Measurements from ENCODE around the gene RBMS1. TPM values are rescaled to one million over a fixed set of nuclear protein-coding genes. Genes with fewer than 3 reads are reported as not detected.

RBMS1 gene
- polyA plus RNA-seq, 1 donor (not counting 4 experiments of a cell fraction or from before 2014, with no cell fraction given): 89.1 TPM

GRCh38 chr2:160225722-160226121, 267.9 kb downstream of the RBMS1 start:
- Histone ChIP-seq H3K27ac (ENCODE audit: control insufficient read depth, insufficient read depth, low read length) (peak overlapping the region; percentile 95), H3K79me2 (ENCODE audit: control insufficient read depth, insufficient read depth, low read length) (no peaks in the 10 kb centered on the region), H3K4me1 (ENCODE audit: control insufficient read depth, extremely low read depth, insufficient read depth, low read length) (peaks cover 98% of the 10 kb centered on the region), H3K9me3 (ENCODE audit: control insufficient read depth, low read depth, low read length) (no peaks in the 10 kb centered on the region), H3K4me2 (ENCODE audit: control insufficient read depth, extremely low read depth, insufficient read depth, low read depth, low read length) (peak overlapping the region; percentile 74), H2AFZ (ENCODE audit: control insufficient read depth, low read length) (no peak overlapping the region), H3K36me3 (ENCODE audit: control insufficient read depth in 2 of 2, extremely low read depth in 1 of 2, insufficient read depth in 2 of 2, low read length in 2 of 2) (no peaks in the 10 kb centered on the region), H3K27me3 (ENCODE audit: control insufficient read depth, extremely low read depth, insufficient read depth, low read length) (no peaks in the 10 kb centered on the region), H3K9me1 (ENCODE audit: control insufficient read depth, extremely low read depth, insufficient read depth, low read length) (no peaks in the 10 kb centered on the region), H3K4me3 (ENCODE audit: control insufficient read depth in 2 of 3, extremely low read depth in 1 of 3, insufficient read depth in 2 of 3, low read depth in 1 of 3, low read length in 3 of 3) (no peak overlapping the region), H4K20me1 (ENCODE audit: control insufficient read depth, extremely low read depth, insufficient read depth, low read length) (no peaks in the 10 kb centered on the region), H3K9ac (ENCODE audit: control insufficient read depth, extremely low read depth, insufficient read depth, low read length) (peak overlapping the region; percentile 74)
- DNase-seq (ENCODE audit: low read depth, low spot score) (no peak), FAIRE-seq (peak; percentile 80)
- TF ChIP-seq EZH2 (IDR thresholded peaks at IDR 0.05; ENCODE audit: low read length): no peak
- TF ChIP-seq, protein P1, sequence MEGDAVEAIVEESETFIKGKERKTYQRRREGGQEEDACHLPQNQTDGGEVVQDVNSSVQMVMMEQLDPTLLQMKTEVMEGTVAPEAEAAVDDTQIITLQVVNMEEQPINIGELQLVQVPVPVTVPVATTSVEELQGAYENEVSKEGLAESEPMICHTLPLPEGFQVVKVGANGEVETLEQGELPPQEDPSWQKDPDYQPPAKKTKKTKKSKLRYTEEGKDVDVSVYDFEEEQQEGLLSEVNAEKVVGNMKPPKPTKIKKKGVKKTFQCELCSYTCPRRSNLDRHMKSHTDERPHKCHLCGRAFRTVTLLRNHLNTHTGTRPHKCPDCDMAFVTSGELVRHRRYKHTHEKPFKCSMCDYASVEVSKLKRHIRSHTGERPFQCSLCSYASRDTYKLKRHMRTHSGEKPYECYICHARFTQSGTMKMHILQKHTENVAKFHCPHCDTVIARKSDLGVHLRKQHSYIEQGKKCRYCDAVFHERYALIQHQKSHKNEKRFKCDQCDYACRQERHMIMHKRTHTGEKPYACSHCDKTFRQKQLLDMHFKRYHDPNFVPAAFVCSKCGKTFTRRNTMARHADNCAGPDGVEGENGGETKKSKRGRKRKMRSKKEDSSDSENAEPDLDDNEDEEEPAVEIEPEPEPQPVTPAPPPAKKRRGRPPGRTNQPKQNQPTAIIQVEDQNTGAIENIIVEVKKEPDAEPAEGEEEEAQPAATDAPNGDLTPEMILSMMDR (optimal IDR thresholded peaks at IDR 0.05 in 1 of 3, IDR thresholded peaks at IDR 0.05 in 1 of 3, conservative IDR thresholded peaks at IDR 0.05 in 1 of 3; ENCODE audit: extremely low read depth in 1 of 3, insufficient read depth in 2 of 3, low read length in 3 of 3): no peak
- dilution Hi-C loops (cut with MboI; ENCODE audit: extremely low pct_ligation_motif_present, low sequenced_read_pairs): no loop called here

DNA sequence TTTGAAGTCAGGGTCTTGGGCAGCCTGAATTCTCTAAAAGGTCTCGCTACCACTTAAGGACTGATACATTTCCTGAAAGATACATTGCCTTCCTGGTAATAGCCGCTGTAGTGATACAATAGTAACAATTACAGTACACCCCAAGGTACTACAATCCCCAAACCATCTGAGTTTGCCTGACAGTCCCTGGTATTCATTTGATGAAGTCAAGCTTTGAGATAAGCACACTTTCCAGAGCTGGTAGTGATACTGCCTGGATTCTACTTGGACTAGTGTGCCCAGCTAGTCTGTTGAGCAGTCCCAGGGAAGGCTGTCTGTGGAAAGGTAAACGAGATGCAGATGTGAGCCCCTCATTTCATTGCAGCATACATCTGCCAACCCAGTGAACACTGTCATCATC, 269.1 kb downstream of the RBMS1 start:
- FAIRE-seq (peak; percentile 23), DNase-seq (ENCODE audit: low read depth, low spot score) (no peak)
- Histone ChIP-seq H3K9me3 (ENCODE audit: control insufficient read depth, low read depth, low read length) (no peaks in the 10 kb centered on the region), H3K79me2 (ENCODE audit: control insufficient read depth, insufficient read depth, low read length) (no peaks in the 10 kb centered on the region), H2AFZ (ENCODE audit: control insufficient read depth, low read length) (no peak overlapping the region), H3K9ac (ENCODE audit: control insufficient read depth, extremely low read depth, insufficient read depth, low read length) (peak overlapping the region; percentile 74), H3K27ac (ENCODE audit: control insufficient read depth, insufficient read depth, low read length) (peak overlapping the region; percentile 95), H3K4me2 (ENCODE audit: control insufficient read depth, extremely low read depth, insufficient read depth, low read depth, low read length) (peak overlapping the region; percentile 77), H3K4me1 (ENCODE audit: control insufficient read depth, extremely low read depth, insufficient read depth, low read length) (peaks cover 98% of the 10 kb centered on the region), H3K36me3 (ENCODE audit: control insufficient read depth in 2 of 2, extremely low read depth in 1 of 2, insufficient read depth in 2 of 2, low read length in 2 of 2) (no peaks in the 10 kb centered on the region), H4K20me1 (ENCODE audit: control insufficient read depth, extremely low read depth, insufficient read depth, low read length) (no peaks in the 10 kb centered on the region), H3K4me3 (ENCODE audit: control insufficient read depth in 2 of 3, extremely low read depth in 1 of 3, insufficient read depth in 2 of 3, low read depth in 1 of 3, low read length in 3 of 3) (peak overlapping the region in 1 of 3 experiments; percentile 29), H3K27me3 (ENCODE audit: control insufficient read depth, extremely low read depth, insufficient read depth, low read length) (no peaks in the 10 kb centered on the region), H3K9me1 (ENCODE audit: control insufficient read depth, extremely low read depth, insufficient read depth, low read length) (no peaks in the 10 kb centered on the region)
- TF ChIP-seq EZH2 (IDR thresholded peaks at IDR 0.05; ENCODE audit: low read length): no peak
- TF ChIP-seq, protein P1 (optimal IDR thresholded peaks at IDR 0.05 in 1 of 3, IDR thresholded peaks at IDR 0.05 in 1 of 3, conservative IDR thresholded peaks at IDR 0.05 in 1 of 3; ENCODE audit: extremely low read depth in 1 of 3, insufficient read depth in 2 of 3, low read length in 3 of 3): no peak
- dilution Hi-C loops (cut with MboI; ENCODE audit: extremely low pct_ligation_motif_present, low sequenced_read_pairs): no loop called here

All from keratinocyte (primary cell).